Smooth muscle cell (in vitro differentiated cells): ENCODE results near the gene OXER1. TPM values are rescaled to one million over a fixed set of nuclear protein-coding genes. Genes with fewer than 3 reads are reported as not detected.

ENCODE experiments used
- DNase-seq: peaks from one replicate; lab custom pipeline; 2025; ENCODE audit not compliant: unreplicated experiment; lab: John Stamatoyannopoulos, UW
- H2AFZ ChIP-seq: fragments of 200-600 bp; sonication (generic); 2 replicates; pipeline ENCODE4 v1.6.0; 2016; ENCODE audit warnings: antibody characterized with exemption, low read depth, mild to moderate bottlenecking
- H3F3A ChIP-seq: fragments of 200-600 bp; sonication (generic); 2 replicates; pipeline ENCODE4 v1.6.0; 2017; ENCODE audit warnings: antibody characterized with exemption, low read depth
- H3K27ac ChIP-seq: fragments of 200-600 bp; sonication (generic); 2 replicates; pipeline ENCODE4 v1.5.1; 2016; ENCODE audit warnings: low read depth, mild to moderate bottlenecking
- H3K27me3 ChIP-seq: fragments of 200-600 bp; sonication (generic); 2 replicates; pipeline ENCODE4 v1.6.1; 2016; ENCODE audit warnings: low read depth, mild to moderate bottlenecking
- H3K36me3 ChIP-seq: fragments of 200-600 bp; sonication (generic); 2 replicates; pipeline ENCODE4 v1.5.1; 2016; ENCODE audit warnings: low read depth
- H3K4me1 ChIP-seq: fragments of 200-600 bp; sonication (generic); 2 replicates; pipeline ENCODE4 v1.5.1; 2016; ENCODE audit warnings: low read depth
- H3K4me2 ChIP-seq: fragments of 200-600 bp; sonication (generic); 2 replicates; pipeline ENCODE4 v1.6.0; 2016; ENCODE audit warnings: mild to moderate bottlenecking
- H3K4me3 ChIP-seq: fragments of 200-600 bp; sonication (generic); 2 replicates; pipeline ENCODE4 v1.5.1; 2016; ENCODE audit warnings: mild to moderate bottlenecking
- H3K79me2 ChIP-seq: fragments of 200-600 bp; sonication (generic); 2 replicates; pipeline ENCODE4 v1.6.0; 2016; ENCODE audit warnings: low read depth, mild to moderate bottlenecking
- H3K9ac ChIP-seq: fragments of 200-600 bp; sonication (generic); 2 replicates; pipeline ENCODE4 v1.6.0; 2016; ENCODE audit warnings: low read depth
- H3K9me3 ChIP-seq: fragments of 200-600 bp; sonication (generic); replicated peaks from 2 replicates; pipeline ENCODE4 v1.5.1; 2016; ENCODE audit warnings: low read depth
- H4K20me1 ChIP-seq: fragments of 200-600 bp; sonication (generic); 2 replicates; pipeline ENCODE4 v1.6.0; 2016; ENCODE audit warnings: low read depth
- WGBS: methylation state at CpG from one replicate; pipeline ENCODE4 v1.1.7; 2016; ENCODE audit warnings: low lambda C conversion rate; 5-methylcytosine and 5-hydroxymethylcytosine counted together
- polyA plus RNA-seq: library from polyadenylated mRNA; unstranded; fragments of >200 nt; fragmentation: Nextera tagmentation; extraction: Ambion mirVana; gene quantifications from 2 replicates; pipeline ENCODE4 v1.2.1, GENCODE V29; 2016
- total RNA-seq: library from RNA; depleted of rRNA; stranded (reverse); fragments of >200 nt; gene quantifications from 2 replicates; pipeline ENCODE4 v1.2.3, GENCODE V29; 2014
- TF ChIP-seq, protein P1 (sequence below): fragments of 200-600 bp; sonication (generic); IDR thresholded peaks from 2 replicates; pipeline ENCODE4 v1.5.1; 2017; ENCODE audit warnings: borderline replicate concordance, mild to moderate bottlenecking, antibody characterized with exemption; ENCODE audit not compliant: insufficient read depth, poor library complexity, severe bottlenecking

OXER1 gene
- total and polyA plus RNA-seq, 2 experiments from 2014 or later = 2.2 TPM; not detected in 1

DNA sequence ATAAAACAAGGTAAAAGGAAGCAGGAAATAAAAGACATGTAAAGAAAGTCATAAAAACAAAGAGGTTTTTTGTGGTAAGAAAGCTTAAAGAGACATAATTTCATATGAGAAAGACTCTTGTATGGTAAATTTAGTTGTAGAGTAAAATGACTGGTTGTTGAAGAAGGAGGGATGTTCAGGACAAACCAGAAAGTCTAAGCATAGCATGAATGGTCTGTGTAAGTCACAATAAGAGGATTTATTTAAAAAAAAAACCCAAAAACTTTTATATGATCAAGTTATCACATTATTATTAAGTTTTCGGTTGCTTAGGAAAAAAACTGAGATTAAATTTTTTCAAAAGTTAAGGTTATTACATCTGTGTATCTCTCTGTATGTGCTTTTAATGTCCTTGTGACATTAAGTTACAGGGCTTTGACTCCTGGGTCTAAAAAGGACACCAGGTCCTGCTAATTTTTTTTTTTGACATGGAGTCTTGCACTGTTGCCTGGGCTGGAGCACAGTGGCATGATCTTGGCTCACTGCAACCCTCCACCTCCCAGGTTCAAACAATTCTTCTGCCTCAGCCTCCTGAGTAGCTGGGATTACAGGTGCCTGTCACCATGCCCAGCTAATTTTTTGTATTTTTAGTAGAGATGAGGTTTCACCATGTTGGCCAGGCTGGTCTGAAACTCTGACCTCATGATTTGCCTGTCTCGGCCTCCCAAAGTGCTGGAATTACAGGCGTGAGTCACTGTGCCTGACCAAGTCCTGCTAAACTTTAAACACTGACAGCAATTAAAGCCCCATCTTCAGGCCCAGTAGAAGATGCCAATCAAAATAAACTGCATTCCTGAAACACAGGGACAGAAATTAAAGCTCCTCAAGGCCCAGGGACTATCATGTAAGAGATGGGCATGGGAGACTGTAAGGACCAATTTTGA, 14.2 kb upstream of the OXER1 start:
- Histone ChIP-seq H2AFZ (no peak overlapping the region), H3F3A (no peaks in the 10 kb centered on the region), H3K27ac (no peak overlapping the region), H3K27me3 (no peaks in the 10 kb centered on the region), H3K9ac (no peak overlapping the region), H3K4me3 (no peak overlapping the region), H3K36me3 (no peaks in the 10 kb centered on the region), H4K20me1 (no peaks in the 10 kb centered on the region), H3K9me3 (no peaks in the 10 kb centered on the region), H3K4me1 (no peaks in the 10 kb centered on the region), H3K4me2 (no peak overlapping the region), H3K79me2 (no peaks in the 10 kb centered on the region)
- WGBS = 90% methylated on average over 3 of the region's 3 CpGs
- TF ChIP-seq, protein P1, sequence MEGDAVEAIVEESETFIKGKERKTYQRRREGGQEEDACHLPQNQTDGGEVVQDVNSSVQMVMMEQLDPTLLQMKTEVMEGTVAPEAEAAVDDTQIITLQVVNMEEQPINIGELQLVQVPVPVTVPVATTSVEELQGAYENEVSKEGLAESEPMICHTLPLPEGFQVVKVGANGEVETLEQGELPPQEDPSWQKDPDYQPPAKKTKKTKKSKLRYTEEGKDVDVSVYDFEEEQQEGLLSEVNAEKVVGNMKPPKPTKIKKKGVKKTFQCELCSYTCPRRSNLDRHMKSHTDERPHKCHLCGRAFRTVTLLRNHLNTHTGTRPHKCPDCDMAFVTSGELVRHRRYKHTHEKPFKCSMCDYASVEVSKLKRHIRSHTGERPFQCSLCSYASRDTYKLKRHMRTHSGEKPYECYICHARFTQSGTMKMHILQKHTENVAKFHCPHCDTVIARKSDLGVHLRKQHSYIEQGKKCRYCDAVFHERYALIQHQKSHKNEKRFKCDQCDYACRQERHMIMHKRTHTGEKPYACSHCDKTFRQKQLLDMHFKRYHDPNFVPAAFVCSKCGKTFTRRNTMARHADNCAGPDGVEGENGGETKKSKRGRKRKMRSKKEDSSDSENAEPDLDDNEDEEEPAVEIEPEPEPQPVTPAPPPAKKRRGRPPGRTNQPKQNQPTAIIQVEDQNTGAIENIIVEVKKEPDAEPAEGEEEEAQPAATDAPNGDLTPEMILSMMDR = no peak
- no peak for DNase-seq

DNA sequence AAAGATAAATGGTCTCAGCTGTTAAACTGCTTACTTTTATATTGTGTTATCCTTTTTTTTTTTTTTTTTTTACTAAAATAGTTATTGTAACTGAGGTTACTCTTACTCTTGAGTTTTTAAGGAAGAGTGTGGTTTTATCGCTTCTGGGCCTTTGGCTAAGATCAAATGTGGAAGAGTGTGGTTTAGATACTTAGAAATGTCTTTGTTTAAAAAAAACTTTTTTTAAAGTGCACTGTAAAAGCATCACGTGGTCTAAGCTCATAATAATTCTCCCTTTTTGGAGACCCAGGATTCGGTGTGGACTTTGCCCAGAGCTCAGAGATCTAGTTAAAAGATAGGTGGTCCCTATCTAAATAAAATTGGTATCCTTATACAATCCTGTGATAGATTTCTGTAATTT, 11.9 kb upstream of the OXER1 start:
- H3K9me3 ChIP-seq = no peaks in the 10 kb centered on the region
- no peak overlapping the region for H3K9ac ChIP-seq
- TF ChIP-seq, protein P1 = no peak
- H3K4me1 ChIP-seq = no peaks in the 10 kb centered on the region
- H3K79me2 ChIP-seq = no peaks in the 10 kb centered on the region
- no peaks in the 10 kb centered on the region for H4K20me1 ChIP-seq
- H3F3A ChIP-seq = no peaks in the 10 kb centered on the region
- H3K4me2 ChIP-seq = no peak overlapping the region
- 93% methylated on average over 3 of the region's 3 CpGs for WGBS
- no peaks in the 10 kb centered on the region for H3K27me3 ChIP-seq
- no peak overlapping the region for H3K4me3 ChIP-seq
- no peak for DNase-seq
- no peak overlapping the region for H2AFZ ChIP-seq
- H3K36me3 ChIP-seq = no peaks in the 10 kb centered on the region
- no peak overlapping the region for H3K27ac ChIP-seq

DNA sequence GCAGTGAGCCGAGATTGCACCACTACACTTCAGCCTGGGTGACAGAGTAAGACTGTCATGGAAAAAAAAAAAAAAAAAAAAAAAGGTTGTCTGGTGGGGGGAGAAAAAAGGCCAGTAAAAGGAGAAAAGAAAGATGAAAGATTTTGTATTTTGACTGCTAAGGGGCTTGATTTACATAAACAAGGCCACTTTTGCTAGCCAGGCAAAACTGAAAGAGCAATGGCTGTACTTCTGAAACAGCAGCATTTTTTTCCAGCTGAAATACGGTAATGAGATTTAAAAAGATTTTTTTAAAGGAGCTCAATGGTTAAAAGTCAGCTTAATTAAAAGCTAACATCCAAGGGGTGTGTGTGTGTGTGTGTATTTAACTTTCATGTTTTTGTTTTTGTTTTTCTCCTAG, 11.3 kb upstream of the OXER1 start:
- H3K4me1 ChIP-seq = no peaks in the 10 kb centered on the region
- TF ChIP-seq, protein P1 = no peak
- no peaks in the 10 kb centered on the region for H3K27me3 ChIP-seq
- no peak for DNase-seq
- no peak overlapping the region for H3K27ac ChIP-seq
- no peaks in the 10 kb centered on the region for H3K79me2 ChIP-seq
- H4K20me1 ChIP-seq = no peaks in the 10 kb centered on the region
- no peak overlapping the region for H2AFZ ChIP-seq
- H3K4me2 ChIP-seq = no peak overlapping the region
- WGBS = 94% methylated on average over 2 of the region's 2 CpGs
- H3K4me3 ChIP-seq = no peak overlapping the region
- no peak overlapping the region for H3K9ac ChIP-seq
- H3F3A ChIP-seq = no peaks in the 10 kb centered on the region
- H3K36me3 ChIP-seq = no peaks in the 10 kb centered on the region
- no peaks in the 10 kb centered on the region for H3K9me3 ChIP-seq

DNA sequence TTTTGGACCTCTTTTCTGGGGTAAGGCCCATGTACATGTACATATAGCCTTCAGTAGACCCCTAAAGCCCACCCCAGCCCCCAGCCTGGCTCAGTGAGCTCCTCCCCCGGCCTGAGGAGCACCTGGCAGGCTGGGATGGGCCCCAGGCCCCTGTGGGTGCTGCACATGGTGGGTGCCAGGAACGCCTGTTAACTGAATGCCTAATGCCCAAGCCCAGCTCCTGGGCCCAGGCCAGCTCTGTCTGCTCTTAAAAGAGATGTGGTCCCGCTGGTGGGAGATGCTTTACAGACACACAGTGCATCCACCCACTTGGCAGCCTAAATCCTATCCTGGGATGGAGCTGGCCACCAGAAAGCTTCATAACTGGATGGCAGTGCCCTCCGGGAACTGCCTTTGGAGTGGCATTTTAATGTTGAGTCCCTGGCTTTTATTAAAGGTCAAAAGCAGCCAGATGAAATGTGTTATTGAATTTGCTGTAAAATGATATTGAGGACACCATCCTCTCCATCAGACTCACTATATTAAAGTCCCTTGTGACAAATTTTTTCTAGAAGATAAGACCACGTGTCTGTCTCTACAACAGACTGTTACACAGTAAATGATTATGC, 7.7 kb upstream of the OXER1 start:
- Histone ChIP-seq H3K79me2 (no peaks in the 10 kb centered on the region), H2AFZ (no peak overlapping the region), H3K36me3 (no peaks in the 10 kb centered on the region), H3K27ac (no peak overlapping the region), H3K9ac (no peak overlapping the region), H3K4me3 (no peak overlapping the region), H3K4me2 (no peak overlapping the region), H3F3A (no peaks in the 10 kb centered on the region), H3K27me3 (no peaks in the 10 kb centered on the region), H3K4me1 (no peaks in the 10 kb centered on the region), H3K9me3 (no peaks in the 10 kb centered on the region), H4K20me1 (no peaks in the 10 kb centered on the region)
- 97% methylated on average over 5 of the region's 5 CpGs for WGBS
- no peak for DNase-seq
- TF ChIP-seq, protein P1 = no peak
